ACHN (cell line): Measurements from ENCODE around the gene PAGE3.

Experiments used
- DNase-seq: peaks from one replicate; pipeline ENCODE4 v3.0.0-alpha.2; 2015
- in situ Hi-C: cut with HindIII; loops from 2 replicates; pipeline ENCODE4 v1.10.0; 2017; ENCODE audit warnings: low sequenced_read_pairs, low pct_ligation_motif_present, low pct_unique_long_range_greater_than_20kb

PAGE3 gene

GRCh38 chrX:55264816-55265215 is at the start of gene PAGE3:
Gene PAGE3 (minus strand): TSS chrX:55264916. CDS start chrX:55263903, 1,013 bp downstream.
- DNase-seq: no peak
- in situ Hi-C loops: no loop called here

DNA sequence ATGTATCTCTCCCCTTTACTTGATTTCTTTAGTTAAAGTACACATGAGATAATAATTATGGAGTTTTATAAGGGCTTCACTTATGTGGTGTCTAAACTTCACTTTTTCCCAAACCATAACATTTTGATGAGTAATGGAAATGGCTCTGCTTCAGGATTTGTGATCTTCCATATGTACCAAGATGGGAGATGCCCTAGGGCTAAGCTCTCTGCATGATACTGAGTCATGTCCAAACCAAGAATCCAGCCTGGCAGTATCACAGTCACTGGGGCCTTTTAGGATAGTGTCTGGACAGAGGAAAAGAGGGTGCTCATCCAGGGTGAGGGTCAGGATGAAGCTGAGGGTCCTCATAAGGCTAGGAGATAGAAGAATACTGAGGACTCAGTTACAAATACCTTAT is 47.9 kb upstream of the PAGE3 start:
- in situ Hi-C loops: no loop called here
- DNase-seq: no peak

DNA sequence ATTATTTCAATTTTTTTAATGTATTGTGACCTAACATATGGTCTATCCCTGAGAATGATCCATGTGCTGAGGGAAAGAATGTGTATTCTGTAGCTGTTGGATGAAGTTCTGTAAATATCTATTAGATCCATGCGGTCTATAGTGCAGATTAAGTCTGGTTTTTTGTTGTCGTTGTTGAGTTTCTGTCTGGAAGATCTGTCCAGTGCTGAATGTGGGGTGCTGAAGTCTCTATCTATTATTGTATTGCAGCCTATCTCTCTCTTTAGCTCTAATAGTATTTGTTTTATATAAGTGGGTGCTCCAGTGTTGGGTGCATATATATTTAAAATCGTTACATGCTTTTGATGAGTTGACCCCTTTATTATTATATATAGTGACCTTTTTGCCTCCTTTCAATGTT is 26.2 kb upstream of the PAGE3 start:
- no peak for DNase-seq
- in situ Hi-C loops: no loop called here

GRCh38 chrX:55279832-55280231 is 15.1 kb upstream of the PAGE3 start:
- no peak for DNase-seq
- in situ Hi-C loops: no loop called here

DNA sequence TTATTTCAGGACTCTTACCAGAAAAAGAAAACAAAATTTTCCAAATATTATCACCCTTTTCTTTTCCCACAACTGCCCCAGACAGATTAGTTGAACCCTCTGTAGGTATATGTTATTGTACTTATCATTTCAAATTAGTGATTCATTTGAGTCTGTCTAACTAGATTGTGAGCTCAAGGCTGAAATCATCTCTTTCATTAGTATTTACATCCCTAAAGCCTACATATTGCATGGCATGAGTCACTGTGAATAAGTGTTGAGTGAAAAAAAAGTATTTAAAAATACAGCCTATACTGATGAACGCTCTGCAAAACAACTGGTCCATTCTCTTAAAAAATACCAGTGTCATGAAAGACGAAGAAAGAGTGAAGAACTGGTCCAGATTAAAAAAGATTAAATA is 3.9 kb downstream of the PAGE3 start:
- in situ Hi-C loops: no loop called here
- no peak for DNase-seq

DNA sequence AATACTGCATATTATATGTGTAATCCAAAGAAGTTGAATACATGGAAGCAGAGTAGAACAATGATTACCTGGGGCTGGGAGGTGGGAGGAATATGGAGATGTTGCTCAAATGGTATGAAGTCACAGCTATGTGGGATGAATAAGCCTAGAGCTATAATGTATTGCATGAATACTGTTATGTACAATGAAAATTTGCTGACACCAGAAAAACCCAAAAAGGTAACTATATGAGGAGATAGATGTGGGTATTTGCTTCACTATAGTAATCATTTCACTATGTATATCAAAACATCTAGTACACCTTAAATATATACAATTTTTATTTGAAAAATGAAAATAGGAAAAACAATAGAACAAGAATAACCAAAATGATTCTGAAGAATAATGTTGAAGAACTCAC is 11.2 kb downstream of the PAGE3 start:
- DNase-seq: no peak
- in situ Hi-C loops: no loop called here

DNA sequence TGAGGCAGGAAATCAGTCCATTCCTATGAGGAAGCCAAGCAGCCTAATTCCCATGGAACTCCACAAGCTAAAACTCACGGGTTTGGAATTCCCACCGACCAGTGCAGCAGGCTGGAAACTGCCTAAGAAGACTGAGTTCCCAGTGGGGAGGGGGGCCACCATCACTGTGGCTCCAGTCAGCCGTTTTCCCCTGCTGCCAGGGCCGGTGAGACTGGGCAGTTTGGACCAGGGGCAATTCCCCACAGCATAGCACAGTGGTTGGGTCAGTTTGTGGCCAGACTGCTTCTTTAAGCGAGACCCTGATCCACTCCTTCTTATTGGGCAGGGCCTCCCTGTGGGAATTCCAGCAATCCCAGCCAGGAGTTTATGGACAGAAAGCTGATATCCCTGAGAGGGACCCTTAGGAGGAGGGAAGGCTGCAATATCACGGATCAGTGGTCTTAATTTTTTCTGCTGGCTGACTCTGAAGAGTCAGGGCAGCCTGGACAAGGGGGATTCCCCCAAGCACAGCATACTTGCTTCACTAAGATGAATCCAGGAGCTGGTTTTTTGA is 23.9 kb downstream of the PAGE3 start:
- in situ Hi-C loops: no loop called here
- peak; percentile 5 for DNase-seq

- in situ Hi-C loops: no loop called here
- DNase-seq: no peak
Measured at GRCh38 chrX:55220119-55220794, 44.5 kb downstream of the PAGE3 start, which contains the start of gene PAGE5. Gene PAGE5 (plus strand): TSS chrX:55220346. CDS start chrX:55221383, 1,037 bp downstream.

DNA sequence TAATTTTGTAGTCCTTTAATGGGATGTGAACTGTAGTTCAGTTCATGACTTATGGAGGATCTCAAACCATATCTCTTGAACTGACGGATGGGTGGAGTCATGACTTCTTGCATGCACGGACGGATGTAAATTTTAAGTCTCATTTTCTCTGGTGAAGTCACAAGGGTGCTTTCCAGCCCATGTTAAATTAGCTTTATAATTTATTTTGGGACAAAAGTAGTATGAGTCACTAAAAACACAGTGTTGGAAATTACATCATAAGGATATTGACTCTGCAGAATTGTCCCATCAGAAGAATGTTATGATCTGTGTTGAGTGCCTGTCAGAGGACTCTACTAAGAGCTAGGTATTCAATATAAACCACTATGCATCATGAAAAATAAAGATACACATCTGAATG is 51.3 kb downstream of the PAGE3 start:
- in situ Hi-C loops: no loop called here
- no peak for DNase-seq

GRCh38 chrX:55210931-55211677 is 53.6 kb downstream of the PAGE3 start:
- no peak for DNase-seq
- in situ Hi-C loops: no loop called here
